Natural killer cell treated with Interleukin-12 subunit alpha and Interleukin-12 subunit beta and Interleukin-15 and Interleukin-18, amount 100 ng/mL, for 72 hours (primary cell): ENCODE data around the gene LRRC25. TPM values are rescaled to one million over a fixed set of nuclear protein-coding genes. Genes with fewer than 3 reads are reported as not detected.
A peak's percentile ranks its signal among the peaks of the same experiment; 100 is the strongest.

Experiments
- ATAC-seq, 2 donors: fragments of 150-1000 bp; cut with Tn5 transposase in 1 of 2; sonication (Bioruptor Pico), chemical (Tn5 transposase) in 1 of 2; 2 replicates each; pipeline ENCODE4 v1.10.0; 2021
- DNase-seq: peaks from one replicate; pipeline ENCODE4 v3.0.0; 2022; ENCODE audit warnings: low spot score
- H3K27ac Mint-ChIP-seq, 2 donors: 1 replicate in 1 of 2; 2 replicates in 1 of 2; pipeline ENCODE4 v1.8.0; 2022; ENCODE audit warnings: mixed read lengths in 2 of 2, mild to moderate bottlenecking in 1 of 2, moderate library complexity in 1 of 2
- H3K27me3 Mint-ChIP-seq, 2 donors: 1 replicate in 1 of 2; 2 replicates in 1 of 2; pipeline ENCODE4 v1.8.0; 2022; ENCODE audit warnings: mixed read lengths in 2 of 2
- H3K36me3 Mint-ChIP-seq: one replicate; pipeline ENCODE4 v1.8.0; 2022; ENCODE audit warnings: mixed read lengths
- H3K4me1 Mint-ChIP-seq, 2 donors: 1 replicate in 1 of 2; 2 replicates in 1 of 2; pipeline ENCODE4 v1.8.0; 2022; ENCODE audit warnings: low read depth in 2 of 2, mixed read lengths in 2 of 2, mild to moderate bottlenecking in 1 of 2
- H3K4me3 Mint-ChIP-seq: one replicate; pipeline ENCODE4 v1.8.0; 2022; ENCODE audit warnings: mixed read lengths
- H3K9me3 Mint-ChIP-seq: 2 replicates; pipeline ENCODE4 v1.8.0; 2022; ENCODE audit warnings: mixed read lengths
- total RNA-seq, 2 donors: library from RNA; stranded (reverse); gene quantifications; one replicate each; pipeline ENCODE4 v1.2.3, GENCODE V29; 2022

The LRRC25 gene
- total RNA-seq, 2 donors from 2014 or later: not detected

GRCh38 chr19:18431351-18432197 lies 34.2 kb upstream of the LRRC25 start:
- Mint-ChIP-seq H3K27me3 (no peaks in the 10 kb centered on the region), H3K4me3 (peak overlapping the region; percentile 12), H3K36me3 (no peaks in the 10 kb centered on the region), H3K27ac (peak overlapping the region in 1 of 2 donors; percentile 35), H3K9me3 (no peaks in the 10 kb centered on the region), H3K4me1 (peaks cover 0 to 13% of the 10 kb centered on the region in 2 donors)
- ATAC-seq (no peak), DNase-seq (no peak)

GRCh38 chr19:18430417-18431144 lies 33.2 kb upstream of the LRRC25 start:
- Mint-ChIP-seq H3K4me3 (no peak overlapping the region), H3K27me3 (no peaks in the 10 kb centered on the region), H3K9me3 (no peaks in the 10 kb centered on the region), H3K4me1 (peaks cover 4 to 13% of the 10 kb centered on the region in 2 donors), H3K27ac (peak overlapping the region in 1 of 2 donors; percentile 51), H3K36me3 (no peaks in the 10 kb centered on the region)
- DNase-seq (no peak), ATAC-seq (no peak)

- H3K36me3 Mint-ChIP-seq: no peaks in the 10 kb centered on the region
- H3K4me3 Mint-ChIP-seq: peak overlapping the region; percentile 6
- peak overlapping the region in 1 of 2 donors; percentile 51 for H3K27ac Mint-ChIP-seq
- peaks cover 4 to 13% of the 10 kb centered on the region in 2 donors for H3K4me1 Mint-ChIP-seq
- DNase-seq (no peak), ATAC-seq (peak in 1 of 2 donors; percentile 6)
- H3K9me3 Mint-ChIP-seq: no peaks in the 10 kb centered on the region
- no peaks in the 10 kb centered on the region for H3K27me3 Mint-ChIP-seq
These were observed 32.4 kb upstream of the LRRC25 start for GRCh38 chr19:18429717-18430416.

- H3K27me3 Mint-ChIP-seq: no peaks in the 10 kb centered on the region
- DNase-seq (peak; percentile 87), ATAC-seq (peak; percentile 88 to 92)
- peak overlapping the region in 1 of 2 donors; percentile 51 for H3K27ac Mint-ChIP-seq
- no peaks in the 10 kb centered on the region for H3K36me3 Mint-ChIP-seq
- no peaks in the 10 kb centered on the region for H3K9me3 Mint-ChIP-seq
- peak overlapping the region; percentile 41 for H3K4me3 Mint-ChIP-seq
- H3K4me1 Mint-ChIP-seq: peaks cover 4 to 10% of the 10 kb centered on the region in 2 donors
These were observed 31.6 kb upstream of the LRRC25 start for GRCh38 chr19:18428787-18429674.

GRCh38 chr19:18428173-18428786 lies 30.9 kb upstream of the LRRC25 start:
- Mint-ChIP-seq H3K27me3 (no peaks in the 10 kb centered on the region), H3K36me3 (no peaks in the 10 kb centered on the region), H3K4me3 (no peak overlapping the region), H3K9me3 (no peaks in the 10 kb centered on the region), H3K4me1 (peaks cover 5 to 12% of the 10 kb centered on the region in 2 donors), H3K27ac (no peak overlapping the region)
- no peak for ATAC-seq
- no peak for DNase-seq

- H3K27me3 Mint-ChIP-seq: no peaks in the 10 kb centered on the region
- H3K4me1 Mint-ChIP-seq: peaks cover 10 to 18% of the 10 kb centered on the region in 2 donors
- H3K9me3 Mint-ChIP-seq: no peaks in the 10 kb centered on the region
- no peaks in the 10 kb centered on the region for H3K36me3 Mint-ChIP-seq
- H3K27ac Mint-ChIP-seq: no peak overlapping the region
- ATAC-seq: no peak
- no peak overlapping the region for H3K4me3 Mint-ChIP-seq
- DNase-seq: no peak
These were observed 30.3 kb upstream of the LRRC25 start for GRCh38 chr19:18427743-18428113.

GRCh38 chr19:18427080-18427742 lies 29.8 kb upstream of the LRRC25 start:
- Mint-ChIP-seq H3K27ac (no peak overlapping the region), H3K36me3 (no peaks in the 10 kb centered on the region), H3K9me3 (no peaks in the 10 kb centered on the region), H3K4me3 (no peak overlapping the region), H3K4me1 (peaks cover 12 to 22% of the 10 kb centered on the region in 2 donors), H3K27me3 (no peaks in the 10 kb centered on the region)
- ATAC-seq (no peak), DNase-seq (no peak)

- ATAC-seq (no peak), DNase-seq (no peak)
- no peak overlapping the region for H3K27ac Mint-ChIP-seq
- H3K9me3 Mint-ChIP-seq: no peaks in the 10 kb centered on the region
- H3K4me3 Mint-ChIP-seq: no peak overlapping the region
- H3K36me3 Mint-ChIP-seq: no peaks in the 10 kb centered on the region
- peaks cover 20 to 30% of the 10 kb centered on the region in 2 donors for H3K4me1 Mint-ChIP-seq
- no peaks in the 10 kb centered on the region for H3K27me3 Mint-ChIP-seq
These were observed 29.0 kb upstream of the LRRC25 start for GRCh38 chr19:18426416-18426767.

- no peaks in the 10 kb centered on the region for H3K27me3 Mint-ChIP-seq
- DNase-seq: no peak
- no peaks in the 10 kb centered on the region for H3K9me3 Mint-ChIP-seq
- peak overlapping the region; percentile 54 to 73 for H3K27ac Mint-ChIP-seq
- no peaks in the 10 kb centered on the region for H3K36me3 Mint-ChIP-seq
- ATAC-seq: no peak
- H3K4me1 Mint-ChIP-seq: peaks cover 23 to 34% of the 10 kb centered on the region in 2 donors
- no peak overlapping the region for H3K4me3 Mint-ChIP-seq
These were observed 28.3 kb upstream of the LRRC25 start for GRCh38 chr19:18425515-18426415.

GRCh38 chr19:18424890-18425514 lies 27.6 kb upstream of the LRRC25 start:
- H3K9me3 Mint-ChIP-seq: no peaks in the 10 kb centered on the region
- no peak overlapping the region for H3K27ac Mint-ChIP-seq
- no peaks in the 10 kb centered on the region for H3K36me3 Mint-ChIP-seq
- no peak overlapping the region for H3K4me3 Mint-ChIP-seq
- no peaks in the 10 kb centered on the region for H3K27me3 Mint-ChIP-seq
- DNase-seq (no peak), ATAC-seq (no peak)
- H3K4me1 Mint-ChIP-seq: peaks cover 28 to 41% of the 10 kb centered on the region in 2 donors

- ATAC-seq (no peak), DNase-seq (no peak)
- Mint-ChIP-seq H3K27ac (peak overlapping the region; percentile 91 to 94), H3K9me3 (no peaks in the 10 kb centered on the region), H3K4me1 (peaks cover 29 to 39% of the 10 kb centered on the region in 2 donors), H3K4me3 (peak overlapping the region; percentile 19), H3K36me3 (no peaks in the 10 kb centered on the region), H3K27me3 (no peaks in the 10 kb centered on the region)
These were observed 26.9 kb upstream of the LRRC25 start for GRCh38 chr19:18424122-18424889.
